DOHH2 (cell line): ENCODE results near the gene CARD14.

Experiments used
- CTCF ChIP-seq: fragments of 200-600 bp; sonication (generic); IDR thresholded peaks from one replicate; pipeline ENCODE4 v1.5.1; 2014; ENCODE audit warnings: antibody characterized with exemption, mild to moderate bottlenecking, low read depth, low read length; ENCODE audit not compliant: poor library complexity, severe bottlenecking
- EZH2phosphoT487 ChIP-seq: fragments of 200-600 bp; sonication (generic); IDR thresholded peaks from 2 replicates; pipeline ENCODE4 v1.6.1; 2017; ENCODE audit warnings: borderline replicate concordance, mild to moderate bottlenecking, antibody characterized with exemption, low read length, moderate library complexity, mixed read lengths

- TF ChIP-seq CTCF (no peak), EZH2phosphoT487 (no peak)
These were observed 1.5 kb upstream of the CARD14 start for GRCh38 chr17:80168371-80168770.
